ENCODE measurements around the gene TNRC6A.

The TNRC6A gene

DNA sequence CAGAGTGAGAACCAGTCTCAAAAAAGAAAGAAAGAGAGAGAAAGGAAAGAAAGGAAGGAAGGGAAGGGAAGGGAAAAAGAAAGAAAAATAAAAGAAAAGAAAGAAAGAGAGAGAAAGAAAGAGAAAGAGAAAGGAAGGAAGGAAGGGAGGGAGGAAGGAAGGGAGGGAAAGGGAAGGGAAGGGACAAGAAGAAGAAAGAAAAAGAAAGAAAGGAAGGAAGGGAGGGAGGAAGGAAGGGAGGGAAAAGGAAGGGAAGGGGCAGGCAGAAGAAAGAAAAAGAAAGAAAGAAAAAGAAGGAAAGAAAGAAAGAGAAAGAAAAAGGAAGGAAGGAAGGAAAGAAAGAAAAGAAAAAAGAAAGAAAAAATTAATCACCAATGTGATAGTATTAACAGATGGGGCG lies 132.0 kb downstream of the TNRC6A start:
- Histone ChIP-seq H3K9me3 (ENCODE audit: severe bottlenecking) (no peaks in the 10 kb centered on the region), H3K27ac (ENCODE audit: poor library complexity, severe bottlenecking) (no peak overlapping the region), H3K36me3 (ENCODE audit: low read depth) (no peaks in the 10 kb centered on the region), H3K4me3 (ENCODE audit: severe bottlenecking) (no peak overlapping the region), H3K27me3 (ENCODE audit: insufficient read depth, poor library complexity, severe bottlenecking) (no peaks in the 10 kb centered on the region), H3K4me1 (ENCODE audit: insufficient read depth, poor library complexity, severe bottlenecking) (no peaks in the 10 kb centered on the region)
- ATAC-seq (ENCODE audit: low read depth) (no peak), DNase-seq (ENCODE audit: low spot score) (no peak)
- TF ChIP-seq, protein P1, sequence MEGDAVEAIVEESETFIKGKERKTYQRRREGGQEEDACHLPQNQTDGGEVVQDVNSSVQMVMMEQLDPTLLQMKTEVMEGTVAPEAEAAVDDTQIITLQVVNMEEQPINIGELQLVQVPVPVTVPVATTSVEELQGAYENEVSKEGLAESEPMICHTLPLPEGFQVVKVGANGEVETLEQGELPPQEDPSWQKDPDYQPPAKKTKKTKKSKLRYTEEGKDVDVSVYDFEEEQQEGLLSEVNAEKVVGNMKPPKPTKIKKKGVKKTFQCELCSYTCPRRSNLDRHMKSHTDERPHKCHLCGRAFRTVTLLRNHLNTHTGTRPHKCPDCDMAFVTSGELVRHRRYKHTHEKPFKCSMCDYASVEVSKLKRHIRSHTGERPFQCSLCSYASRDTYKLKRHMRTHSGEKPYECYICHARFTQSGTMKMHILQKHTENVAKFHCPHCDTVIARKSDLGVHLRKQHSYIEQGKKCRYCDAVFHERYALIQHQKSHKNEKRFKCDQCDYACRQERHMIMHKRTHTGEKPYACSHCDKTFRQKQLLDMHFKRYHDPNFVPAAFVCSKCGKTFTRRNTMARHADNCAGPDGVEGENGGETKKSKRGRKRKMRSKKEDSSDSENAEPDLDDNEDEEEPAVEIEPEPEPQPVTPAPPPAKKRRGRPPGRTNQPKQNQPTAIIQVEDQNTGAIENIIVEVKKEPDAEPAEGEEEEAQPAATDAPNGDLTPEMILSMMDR (IDR thresholded peaks at IDR 0.05; ENCODE audit: poor library complexity, severe bottlenecking) = no peak

DNA sequence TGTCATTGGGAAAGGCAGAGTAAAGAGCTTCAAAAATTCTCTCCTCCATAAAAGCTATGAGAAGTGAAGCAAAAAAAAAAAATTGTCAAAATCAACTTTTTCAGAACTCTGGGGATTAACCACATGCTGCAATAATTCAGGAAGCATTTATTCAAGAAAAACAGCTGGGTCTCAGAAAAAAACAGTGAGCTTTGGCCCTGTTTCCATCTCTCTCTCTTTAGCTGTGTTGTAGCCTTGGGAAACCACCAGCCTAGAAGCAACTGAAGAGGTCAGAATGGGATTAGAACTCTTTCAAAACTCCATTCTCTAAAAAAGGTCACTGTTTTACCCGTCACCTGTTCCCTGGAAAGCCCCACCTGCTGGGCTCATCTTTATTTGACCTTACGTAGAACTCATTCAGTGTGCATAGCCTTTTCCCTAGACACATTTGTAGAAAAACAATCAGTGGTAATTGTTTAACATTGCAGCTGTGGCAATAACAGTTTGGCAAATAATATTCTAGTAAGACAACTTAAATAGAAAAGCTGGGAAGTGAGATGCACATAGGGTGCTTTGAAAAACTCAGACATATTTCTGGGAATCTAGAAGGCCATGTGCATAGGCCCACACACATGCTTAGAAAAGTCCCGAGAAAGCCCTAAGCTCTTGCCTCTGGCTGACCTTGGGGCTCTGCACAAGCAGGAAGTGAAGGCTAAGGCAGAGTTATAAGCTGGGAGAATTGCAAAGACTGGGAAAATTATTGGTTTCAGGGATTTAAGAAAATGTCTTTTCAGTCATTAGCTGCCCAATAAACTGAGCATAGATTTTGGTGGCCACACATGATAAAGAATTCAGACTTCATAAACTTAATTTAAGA lies 134.4 kb downstream of the TNRC6A start:
- ATAC-seq (ENCODE audit: low read depth) = no peak
- no peak overlapping the region for H3K27ac ChIP-seq (ENCODE audit: poor library complexity, severe bottlenecking)
- TF ChIP-seq, protein P1 (IDR thresholded peaks at IDR 0.05; ENCODE audit: poor library complexity, severe bottlenecking) = no peak
- H3K36me3 ChIP-seq (ENCODE audit: low read depth) = no peaks in the 10 kb centered on the region
- no peaks in the 10 kb centered on the region for H3K9me3 ChIP-seq (ENCODE audit: severe bottlenecking)
- no peaks in the 10 kb centered on the region for H3K4me1 ChIP-seq (ENCODE audit: insufficient read depth, poor library complexity, severe bottlenecking)
- no peak overlapping the region for H3K4me3 ChIP-seq (ENCODE audit: severe bottlenecking)
- no peak for DNase-seq (ENCODE audit: low spot score)
- H3K27me3 ChIP-seq (ENCODE audit: insufficient read depth, poor library complexity, severe bottlenecking) = no peaks in the 10 kb centered on the region

DNA sequence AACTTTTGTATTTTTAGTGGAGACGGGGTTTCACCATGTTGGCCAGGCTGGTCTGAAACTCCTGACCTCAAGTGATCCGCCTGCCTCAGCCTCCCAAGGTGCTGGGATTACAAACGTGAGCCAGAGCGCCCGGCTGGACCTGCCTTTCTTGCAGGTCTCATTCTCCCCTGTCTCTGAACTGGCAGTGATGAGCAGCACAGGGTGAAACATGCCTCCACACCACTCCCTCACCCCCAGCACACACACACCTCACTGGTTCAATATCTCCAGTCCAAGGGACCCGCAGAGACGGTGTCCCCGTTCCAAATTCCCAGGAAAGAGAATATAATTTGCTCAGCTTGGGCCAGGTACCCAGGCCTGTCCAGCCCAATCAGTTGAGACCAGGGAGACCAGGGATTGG lies 139.6 kb downstream of the TNRC6A start:
- no peaks in the 10 kb centered on the region for H3K4me1 ChIP-seq (ENCODE audit: insufficient read depth, poor library complexity, severe bottlenecking)
- TF ChIP-seq, protein P1 (IDR thresholded peaks at IDR 0.05; ENCODE audit: poor library complexity, severe bottlenecking) = no peak
- no peak overlapping the region for H3K4me3 ChIP-seq (ENCODE audit: severe bottlenecking)
- H3K27me3 ChIP-seq (ENCODE audit: insufficient read depth, poor library complexity, severe bottlenecking) = no peaks in the 10 kb centered on the region
- ATAC-seq (ENCODE audit: low read depth) = no peak
- DNase-seq (ENCODE audit: low spot score) = no peak
- no peaks in the 10 kb centered on the region for H3K9me3 ChIP-seq (ENCODE audit: severe bottlenecking)
- no peak overlapping the region for H3K27ac ChIP-seq (ENCODE audit: poor library complexity, severe bottlenecking)
- no peaks in the 10 kb centered on the region for H3K36me3 ChIP-seq (ENCODE audit: low read depth)

DNA sequence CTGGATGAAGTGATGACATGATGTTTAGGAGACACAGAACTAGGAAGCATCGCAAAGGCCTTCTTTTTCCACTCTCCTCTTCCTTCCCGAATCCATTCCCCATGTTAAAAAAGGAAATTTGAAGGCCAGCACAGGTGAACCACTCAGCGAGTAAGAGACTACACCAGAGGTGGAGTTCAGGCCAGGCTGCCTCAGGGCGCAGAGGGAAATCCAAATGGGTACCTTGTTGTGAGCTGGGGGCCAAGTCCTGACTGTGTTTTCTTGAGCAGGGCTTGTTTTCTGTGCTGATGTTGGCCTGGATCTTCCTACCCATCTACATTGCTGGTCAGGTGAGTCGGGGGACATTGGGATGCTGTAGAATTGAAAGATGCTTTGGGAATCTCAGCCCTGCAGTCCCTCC lies 142.4 kb downstream of the TNRC6A start:
- Histone ChIP-seq H3K27me3 (ENCODE audit: insufficient read depth, poor library complexity, severe bottlenecking) (no peaks in the 10 kb centered on the region), H3K27ac (ENCODE audit: poor library complexity, severe bottlenecking) (no peak overlapping the region), H3K4me1 (ENCODE audit: insufficient read depth, poor library complexity, severe bottlenecking) (no peaks in the 10 kb centered on the region), H3K4me3 (ENCODE audit: severe bottlenecking) (no peak overlapping the region), H3K36me3 (ENCODE audit: low read depth) (no peaks in the 10 kb centered on the region), H3K9me3 (ENCODE audit: severe bottlenecking) (no peaks in the 10 kb centered on the region)
- TF ChIP-seq, protein P1 (IDR thresholded peaks at IDR 0.05; ENCODE audit: poor library complexity, severe bottlenecking) = no peak
- DNase-seq (ENCODE audit: low spot score) (no peak), ATAC-seq (ENCODE audit: low read depth) (no peak)

DNA sequence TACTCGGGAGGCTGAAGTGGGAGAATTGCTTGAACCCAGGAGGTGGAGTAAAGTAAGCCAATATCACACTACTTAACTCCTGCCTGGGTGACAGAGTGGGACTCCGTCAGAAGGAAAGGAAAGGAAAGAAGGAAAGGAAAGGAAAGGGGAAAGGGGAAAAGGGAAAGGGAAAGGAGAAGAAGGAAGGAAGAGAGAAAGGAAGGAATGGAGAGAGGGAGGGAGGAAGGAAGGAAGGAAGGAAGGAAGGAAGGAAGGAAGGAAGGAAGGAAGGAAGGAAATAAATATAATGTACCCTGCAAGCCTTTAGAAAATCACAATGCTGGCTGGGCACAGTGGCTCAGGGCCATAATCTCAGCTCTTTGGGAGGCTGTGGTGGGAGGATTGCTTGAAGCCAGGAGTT lies 143.6 kb downstream of the TNRC6A start:
- Histone ChIP-seq H3K4me3 (ENCODE audit: severe bottlenecking) (no peak overlapping the region), H3K27ac (ENCODE audit: poor library complexity, severe bottlenecking) (no peak overlapping the region), H3K4me1 (ENCODE audit: insufficient read depth, poor library complexity, severe bottlenecking) (no peaks in the 10 kb centered on the region), H3K9me3 (ENCODE audit: severe bottlenecking) (no peaks in the 10 kb centered on the region), H3K27me3 (ENCODE audit: insufficient read depth, poor library complexity, severe bottlenecking) (no peaks in the 10 kb centered on the region), H3K36me3 (ENCODE audit: low read depth) (no peaks in the 10 kb centered on the region)
- ATAC-seq (ENCODE audit: low read depth) = no peak
- DNase-seq (ENCODE audit: low spot score) = no peak
- TF ChIP-seq, protein P1 (IDR thresholded peaks at IDR 0.05; ENCODE audit: poor library complexity, severe bottlenecking) = no peak
